Activated CD4-positive, alpha-beta memory T cell treated with anti-CD3 and anti-CD28 coated beads for 36 hours (primary cell): ENCODE results near the gene TPD52L1. TPM values are rescaled to one million over a fixed set of nuclear protein-coding genes. Genes with fewer than 3 reads are reported as not detected.

Source experiments
- CTCF ChIA-PET: fragments of 350-600 bp; sonication (Branson Sonifier 250); formaldehyde crosslinking; loops from one replicate; lab custom pipeline; 2021; ENCODE audit warnings: antibody characterized with exemption, inconsistent platforms; lab: Charles Lee
- POLR2A ChIA-PET: fragments of 350-600 bp; sonication (Branson Sonifier 250); formaldehyde crosslinking; loops from one replicate; lab custom pipeline; 2021; ENCODE audit warnings: antibody characterized with exemption; lab: Charles Lee
- DNase-seq: peaks from one replicate; pipeline ENCODE4 v3.0.0-alpha.2; 2020
- H3K27ac Mint-ChIP-seq: one replicate; pipeline ENCODE4 v1.8.0; 2021; ENCODE audit warnings: mixed read lengths
- H3K27me3 Mint-ChIP-seq: one replicate; pipeline ENCODE4 v1.8.0; 2021; ENCODE audit warnings: mixed read lengths
- H3K36me3 Mint-ChIP-seq: one replicate; pipeline ENCODE4 v1.8.0; 2021; ENCODE audit warnings: mixed read lengths
- H3K4me1 Mint-ChIP-seq: one replicate; pipeline ENCODE4 v1.8.0; 2021; ENCODE audit warnings: low read depth, mixed read lengths
- H3K4me3 Mint-ChIP-seq: one replicate; pipeline ENCODE4 v1.8.0; 2021; ENCODE audit warnings: mild to moderate bottlenecking, mixed read lengths
- H3K9me3 Mint-ChIP-seq: one replicate; pipeline ENCODE4 v1.8.0; 2021; ENCODE audit warnings: mixed read lengths
- intact Hi-C: fragments of 100-400 bp; cut with micrococcal nuclease; formaldehyde crosslinking; loops from one replicate; pipeline ENCODE4 v1.15.1; 2023
- total RNA-seq, 2 experiments: library from RNA; stranded (reverse); gene quantifications; one replicate each; pipeline ENCODE4 v1.2.3, GENCODE V29; 2021

Gene TPD52L1
- total RNA-seq, 2 experiments from 2014 or later = 1.3 to 1.4 TPM

DNA sequence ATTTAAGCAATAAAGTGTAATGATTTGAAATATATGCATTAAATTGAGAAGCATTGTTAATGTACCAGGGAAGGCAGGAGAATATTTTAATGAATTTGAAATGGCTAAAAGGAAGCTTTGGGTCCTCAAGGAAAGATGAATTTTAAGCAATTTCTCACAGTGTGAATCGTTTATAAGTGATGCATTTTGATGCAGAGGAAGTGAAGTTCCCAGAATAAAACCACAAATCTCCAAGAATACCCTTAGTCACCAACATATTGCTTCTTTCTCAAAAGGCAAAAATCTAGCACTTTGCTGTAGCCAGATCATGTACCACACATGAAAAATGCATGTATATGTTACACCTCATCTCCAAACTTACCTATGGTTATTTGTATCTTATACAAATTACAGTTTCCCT, 11.7 kb downstream of the TPD52L1 start:
- Mint-ChIP-seq H3K9me3 (no peaks in the 10 kb centered on the region), H3K27ac (no peak overlapping the region), H3K27me3 (peaks cover 6% of the 10 kb centered on the region), H3K4me1 (no peaks in the 10 kb centered on the region), H3K36me3 (no peaks in the 10 kb centered on the region), H3K4me3 (no peak overlapping the region)
- DNase-seq = no peak
- CTCF ChIA-PET = interaction anchor here (0.9 to 1.1 kb wide), 2 partner anchors 10 to 51 kb away, joined by 3 to 4 read pairs; no protein-coding TSS in a partner anchor
- intact Hi-C loops = no loop called here
- POLR2A ChIA-PET = no interaction called here

GRCh38 chr6:125165776-125166175, 12.2 kb downstream of the TPD52L1 start:
- no peak overlapping the region for H3K4me3 Mint-ChIP-seq
- H3K36me3 Mint-ChIP-seq = no peaks in the 10 kb centered on the region
- no peaks in the 10 kb centered on the region for H3K4me1 Mint-ChIP-seq
- no peak overlapping the region for H3K27ac Mint-ChIP-seq
- no peak for DNase-seq
- ChIA-PET POLR2A (no interaction called here), CTCF (interaction anchor here (0.9 kb wide), 1 partner anchor 10 kb away, joined by 4 read pairs; no protein-coding TSS in a partner anchor)
- peaks cover 6% of the 10 kb centered on the region for H3K27me3 Mint-ChIP-seq
- H3K9me3 Mint-ChIP-seq = no peaks in the 10 kb centered on the region
- intact Hi-C loops = no loop called here

GRCh38 chr6:125166711-125167110, 13.1 kb downstream of the TPD52L1 start:
- ChIA-PET CTCF (no interaction called here), POLR2A (no interaction called here)
- no peaks in the 10 kb centered on the region for H3K4me1 Mint-ChIP-seq
- H3K4me3 Mint-ChIP-seq = no peak overlapping the region
- no peak for DNase-seq
- peaks cover 6% of the 10 kb centered on the region for H3K27me3 Mint-ChIP-seq
- no peaks in the 10 kb centered on the region for H3K36me3 Mint-ChIP-seq
- intact Hi-C loops = no loop called here
- no peaks in the 10 kb centered on the region for H3K9me3 Mint-ChIP-seq
- no peak overlapping the region for H3K27ac Mint-ChIP-seq

- intact Hi-C loops = no loop called here
- H3K27ac Mint-ChIP-seq = no peak overlapping the region
- ChIA-PET POLR2A (no interaction called here), CTCF (no interaction called here)
- peaks cover 6% of the 10 kb centered on the region for H3K27me3 Mint-ChIP-seq
- no peak for DNase-seq
- no peaks in the 10 kb centered on the region for H3K9me3 Mint-ChIP-seq
- H3K36me3 Mint-ChIP-seq = no peaks in the 10 kb centered on the region
- no peak overlapping the region for H3K4me3 Mint-ChIP-seq
- H3K4me1 Mint-ChIP-seq = no peaks in the 10 kb centered on the region
These were observed 14.0 kb downstream of the TPD52L1 start for GRCh38 chr6:125167579-125167978.

DNA sequence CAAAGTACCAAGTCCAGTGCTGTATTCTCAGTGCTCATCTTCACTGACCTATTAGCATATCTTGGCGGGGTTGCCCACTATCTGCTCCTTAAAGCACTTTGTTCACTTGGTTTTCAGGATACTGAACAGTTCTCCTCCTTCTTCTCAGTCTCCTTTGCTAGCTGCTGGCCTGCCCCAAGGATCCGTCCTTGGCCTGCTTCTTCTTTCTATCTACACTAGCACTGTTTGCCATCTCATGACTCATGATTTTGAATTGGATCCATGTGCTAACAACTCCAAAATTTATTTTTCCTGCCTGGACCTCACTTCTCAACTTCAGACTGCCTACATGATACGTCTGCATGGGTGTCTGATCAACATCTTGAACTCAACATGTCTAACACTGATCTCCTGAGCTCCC, 15.5 kb downstream of the TPD52L1 start:
- H3K4me1 Mint-ChIP-seq = no peaks in the 10 kb centered on the region
- no peak for DNase-seq
- intact Hi-C loops = no loop called here
- POLR2A ChIA-PET = no interaction called here
- no peak overlapping the region for H3K27ac Mint-ChIP-seq
- H3K36me3 Mint-ChIP-seq = no peaks in the 10 kb centered on the region
- no peak overlapping the region for H3K4me3 Mint-ChIP-seq
- no peaks in the 10 kb centered on the region for H3K9me3 Mint-ChIP-seq
- CTCF ChIA-PET = interaction anchor here (0.5 kb wide), 1 partner anchor 54 kb away, joined by 3 read pairs; no protein-coding TSS in a partner anchor
- peaks cover 12% of the 10 kb centered on the region for H3K27me3 Mint-ChIP-seq

- no peak overlapping the region for H3K4me3 Mint-ChIP-seq
- H3K9me3 Mint-ChIP-seq = no peaks in the 10 kb centered on the region
- peaks cover 12% of the 10 kb centered on the region for H3K27me3 Mint-ChIP-seq
- H3K4me1 Mint-ChIP-seq = no peaks in the 10 kb centered on the region
- H3K36me3 Mint-ChIP-seq = no peaks in the 10 kb centered on the region
- ChIA-PET POLR2A (no interaction called here), CTCF (interaction anchor here (0.5 kb wide), 1 partner anchor 54 kb away, joined by 3 read pairs; no protein-coding TSS in a partner anchor)
- H3K27ac Mint-ChIP-seq = no peak overlapping the region
- intact Hi-C loops = no loop called here
- no peak for DNase-seq
These were observed 15.9 kb downstream of the TPD52L1 start for GRCh38 chr6:125169522-125169921.

GRCh38 chr6:125170376-125170775, 16.8 kb downstream of the TPD52L1 start:
- no peak for DNase-seq
- no peaks in the 10 kb centered on the region for H3K36me3 Mint-ChIP-seq
- intact Hi-C loops = no loop called here
- POLR2A ChIA-PET = no interaction called here
- H3K27ac Mint-ChIP-seq = no peak overlapping the region
- peaks cover 12% of the 10 kb centered on the region for H3K27me3 Mint-ChIP-seq
- CTCF ChIA-PET = no interaction called here
- no peaks in the 10 kb centered on the region for H3K9me3 Mint-ChIP-seq
- H3K4me1 Mint-ChIP-seq = no peaks in the 10 kb centered on the region
- H3K4me3 Mint-ChIP-seq = no peak overlapping the region

DNA sequence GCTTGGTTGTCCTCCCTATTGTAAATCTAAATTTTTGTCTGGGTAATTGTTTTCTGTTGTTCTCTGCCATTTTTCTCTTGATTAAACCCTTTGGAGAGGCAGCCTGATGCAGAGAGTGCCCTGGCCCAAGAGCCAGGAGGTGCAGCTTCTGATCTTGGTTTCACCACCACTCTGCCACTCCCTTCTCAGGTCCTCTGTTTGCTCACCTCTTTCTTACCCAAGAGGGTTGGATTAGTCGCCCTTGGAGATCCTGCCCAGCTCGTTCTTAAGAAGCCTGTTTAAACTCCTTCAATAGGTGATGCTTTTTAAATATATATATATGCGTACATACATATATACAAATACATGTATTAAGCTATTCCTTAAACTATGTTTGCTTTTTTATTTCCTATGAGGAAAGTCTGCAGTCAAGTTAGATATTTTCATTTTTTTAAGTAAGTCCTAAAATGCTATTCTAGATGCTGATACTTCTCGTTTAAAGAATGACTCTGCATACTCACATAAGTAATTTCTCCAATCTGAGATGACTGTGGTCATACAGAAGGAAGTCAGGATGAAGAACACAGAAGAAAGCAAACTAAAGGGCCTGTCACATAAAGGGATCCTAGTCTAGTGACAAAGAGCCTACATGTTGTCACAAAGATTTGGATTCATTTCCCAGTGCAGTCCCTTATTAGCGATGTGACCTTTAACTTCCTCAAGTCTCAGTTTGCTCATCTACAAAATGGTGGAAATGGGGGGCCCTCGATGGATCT, 19.9 kb downstream of the TPD52L1 start:
- Mint-ChIP-seq H3K9me3 (no peaks in the 10 kb centered on the region), H3K4me3 (no peak overlapping the region), H3K27me3 (peaks cover 17% of the 10 kb centered on the region), H3K36me3 (no peaks in the 10 kb centered on the region), H3K27ac (no peak overlapping the region), H3K4me1 (no peaks in the 10 kb centered on the region)
- DNase-seq = no peak
- ChIA-PET POLR2A (no interaction called here), CTCF (no interaction called here)
- intact Hi-C loops = no loop called here

DNA sequence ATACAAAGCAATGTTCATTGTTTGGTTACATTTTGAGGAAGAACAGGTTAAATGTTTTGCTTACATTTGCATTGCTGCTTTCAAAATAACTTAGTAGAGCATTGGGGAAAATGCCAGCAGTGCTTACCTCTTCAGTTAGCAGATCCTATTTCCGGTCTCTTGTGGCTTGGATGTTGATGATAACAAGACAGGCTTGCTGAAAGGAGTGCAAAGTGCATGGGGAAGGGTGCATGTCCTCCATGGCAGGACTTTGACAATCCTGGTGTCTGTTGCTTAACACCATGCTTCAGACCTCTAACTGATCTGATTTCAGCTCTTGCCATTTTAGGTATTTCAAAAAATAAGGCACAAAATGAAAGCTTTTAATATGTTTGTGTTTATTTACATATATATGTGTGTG, 21.1 kb downstream of the TPD52L1 start:
- no peaks in the 10 kb centered on the region for H3K36me3 Mint-ChIP-seq
- intact Hi-C loops = no loop called here
- POLR2A ChIA-PET = interaction anchor here (0.6 kb wide), 1 partner anchor 86 kb away, joined by 3 read pairs; no protein-coding TSS in a partner anchor
- no peaks in the 10 kb centered on the region for H3K9me3 Mint-ChIP-seq
- CTCF ChIA-PET = interaction anchor here (1.1 to 1.8 kb wide), 3 partner anchors 18 to 23 kb away, joined by 3 to 7 read pairs (median 4); partner anchors contain the start of gene TPD52L1
- H3K4me3 Mint-ChIP-seq = no peak overlapping the region
- H3K27me3 Mint-ChIP-seq = peaks cover 13% of the 10 kb centered on the region
- no peaks in the 10 kb centered on the region for H3K4me1 Mint-ChIP-seq
- no peak for DNase-seq
- H3K27ac Mint-ChIP-seq = no peak overlapping the region

GRCh38 chr6:125175466-125176048, 22.0 kb downstream of the TPD52L1 start:
- Mint-ChIP-seq H3K4me3 (no peak overlapping the region), H3K4me1 (no peaks in the 10 kb centered on the region), H3K9me3 (no peaks in the 10 kb centered on the region), H3K27ac (no peak overlapping the region), H3K27me3 (peaks cover 11% of the 10 kb centered on the region), H3K36me3 (no peaks in the 10 kb centered on the region)
- CTCF ChIA-PET = interaction anchor here (1.1 to 1.8 kb wide), 3 partner anchors 17 to 23 kb away, joined by 3 to 7 read pairs (median 4); partner anchors contain the start of gene TPD52L1
- no peak for DNase-seq
- POLR2A ChIA-PET = interaction anchor here (0.6 kb wide), 1 partner anchor 87 kb away, joined by 3 read pairs; no protein-coding TSS in a partner anchor
- intact Hi-C loops = no loop called here

- Mint-ChIP-seq H3K4me3 (no peak overlapping the region), H3K9me3 (no peaks in the 10 kb centered on the region), H3K36me3 (no peaks in the 10 kb centered on the region), H3K27ac (no peak overlapping the region), H3K4me1 (no peaks in the 10 kb centered on the region), H3K27me3 (peaks cover 4% of the 10 kb centered on the region)
- DNase-seq = no peak
- ChIA-PET CTCF (interaction anchor here (0.7 kb wide), 1 partner anchor 10 kb away, joined by 3 read pairs; no protein-coding TSS in a partner anchor), POLR2A (no interaction called here)
- intact Hi-C loops = no loop called here
These were observed 28.9 kb downstream of the TPD52L1 start for GRCh38 chr6:125182237-125183008.

DNA sequence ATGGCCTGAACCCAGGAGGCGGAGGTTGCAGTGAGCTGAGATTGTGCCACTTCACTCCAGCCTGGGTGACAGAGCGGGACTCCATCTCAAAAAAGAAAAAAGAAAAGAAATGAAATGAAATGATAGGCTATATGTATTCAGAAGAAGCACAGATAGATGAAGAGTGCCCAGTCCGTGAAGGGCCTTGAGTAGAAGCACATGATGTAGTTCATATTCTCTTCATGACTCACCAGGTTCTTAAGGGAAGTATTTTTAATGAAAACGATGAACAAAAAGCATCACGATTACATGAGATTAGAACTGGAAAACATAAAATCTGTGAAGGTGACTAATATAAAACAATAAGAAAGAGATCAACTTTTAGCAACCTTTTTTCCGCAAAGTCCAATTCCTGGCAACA, 29.8 kb downstream of the TPD52L1 start:
- no peaks in the 10 kb centered on the region for H3K36me3 Mint-ChIP-seq
- no peaks in the 10 kb centered on the region for H3K9me3 Mint-ChIP-seq
- intact Hi-C loops = no loop called here
- peaks cover 4% of the 10 kb centered on the region for H3K27me3 Mint-ChIP-seq
- no peaks in the 10 kb centered on the region for H3K4me1 Mint-ChIP-seq
- H3K27ac Mint-ChIP-seq = no peak overlapping the region
- ChIA-PET CTCF (interaction anchor here (1.3 kb wide), 1 partner anchor 9 kb away, joined by 3 read pairs; no protein-coding TSS in a partner anchor), POLR2A (no interaction called here)
- DNase-seq = no peak
- no peak overlapping the region for H3K4me3 Mint-ChIP-seq
